ENCODE results near the gene GNB1.

Gene GNB1

DNA sequence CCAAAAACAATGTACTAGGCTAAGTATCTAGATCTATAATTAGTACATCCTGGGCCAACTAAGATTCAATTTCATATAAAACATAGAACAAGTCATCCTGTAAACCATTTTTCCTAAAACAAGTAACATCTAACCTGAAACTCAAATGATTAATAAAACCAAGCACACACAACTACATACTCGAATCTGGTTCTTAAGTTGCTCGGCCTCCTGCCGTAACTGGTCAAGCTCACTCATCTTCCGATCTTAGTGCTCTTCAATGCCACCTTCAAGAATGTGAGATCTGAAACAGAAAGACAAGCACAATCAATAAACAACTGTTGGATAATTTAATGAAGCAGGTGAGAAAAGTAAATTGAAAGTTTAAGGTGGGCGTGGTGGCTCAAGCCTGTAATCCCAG is 65.7 kb downstream of the GNB1 start:
- no peak for DNase-seq (ENCODE audit: low read depth)

DNA sequence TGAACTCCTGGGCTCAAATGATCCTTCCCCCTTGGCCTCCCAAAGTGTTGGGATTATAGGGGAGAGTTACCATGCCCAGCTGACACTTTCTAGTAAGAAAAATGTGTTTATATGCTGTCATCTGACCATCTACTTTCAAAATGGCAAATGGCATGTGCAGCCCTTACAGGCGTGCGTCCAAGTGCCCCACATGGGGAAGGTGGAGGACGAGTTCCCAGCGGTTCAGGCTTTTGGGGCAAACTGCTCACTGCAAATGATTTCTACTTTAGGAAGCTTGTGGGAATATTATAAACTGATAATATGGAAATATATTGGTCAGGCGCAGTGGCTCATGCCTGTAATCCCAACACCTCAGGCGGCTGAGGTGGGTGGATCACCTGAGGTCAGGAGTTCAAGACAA is 71.1 kb downstream of the GNB1 start:
- no peak for DNase-seq (ENCODE audit: low read depth)

DNA sequence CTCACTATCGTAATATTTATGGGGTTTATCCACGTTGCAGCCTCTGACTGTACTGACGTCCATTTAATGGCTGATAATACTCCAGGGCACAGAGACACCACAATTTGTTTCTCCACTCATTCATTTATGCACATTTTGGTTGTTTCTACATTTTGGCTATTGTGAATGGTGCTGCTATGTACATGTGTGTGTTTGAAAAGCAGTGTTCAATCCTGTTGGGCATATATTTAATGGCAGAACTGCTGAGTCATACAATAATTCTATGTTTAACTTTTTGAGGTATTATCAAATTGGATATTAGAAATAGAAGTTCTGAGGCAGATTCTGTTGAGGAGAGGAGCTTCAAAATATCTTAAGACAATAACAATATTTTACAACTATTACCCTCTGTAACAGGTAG is 73.7 kb downstream of the GNB1 start:
- no peak for DNase-seq (ENCODE audit: low read depth)

DNA sequence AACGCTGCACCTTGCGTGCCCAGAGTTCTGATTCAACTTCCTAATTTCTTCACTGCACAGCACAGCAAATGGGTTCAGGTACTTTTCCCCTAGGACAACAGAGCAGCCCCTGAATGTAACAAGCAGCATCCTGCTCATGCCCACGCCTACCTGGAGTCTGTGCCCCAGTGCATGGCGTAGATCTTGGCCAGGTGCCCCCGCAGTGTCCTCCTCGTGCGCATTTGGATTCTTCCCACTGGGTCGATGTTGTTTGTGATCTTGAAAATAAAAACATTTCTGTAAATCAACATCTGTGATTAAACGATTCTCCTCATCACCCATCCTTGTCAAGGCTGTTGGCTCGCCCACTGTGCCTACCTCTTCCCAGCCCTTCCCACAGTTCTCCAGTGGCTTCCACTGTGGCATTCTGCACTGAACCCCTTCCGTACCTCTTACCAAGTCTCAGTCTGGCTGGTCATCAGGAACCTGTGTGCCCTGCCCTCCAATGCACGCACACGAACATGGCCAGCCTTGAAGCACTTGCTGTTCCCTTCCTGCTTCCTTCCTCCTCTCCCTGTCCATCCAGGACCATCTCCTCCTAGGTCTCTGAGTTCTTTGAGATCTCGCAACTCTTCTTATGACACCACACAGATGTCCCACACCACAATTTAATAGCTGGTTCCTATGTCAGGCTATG is 75.1 kb downstream of the GNB1 start:
- no peak for DNase-seq (ENCODE audit: low read depth)

DNA sequence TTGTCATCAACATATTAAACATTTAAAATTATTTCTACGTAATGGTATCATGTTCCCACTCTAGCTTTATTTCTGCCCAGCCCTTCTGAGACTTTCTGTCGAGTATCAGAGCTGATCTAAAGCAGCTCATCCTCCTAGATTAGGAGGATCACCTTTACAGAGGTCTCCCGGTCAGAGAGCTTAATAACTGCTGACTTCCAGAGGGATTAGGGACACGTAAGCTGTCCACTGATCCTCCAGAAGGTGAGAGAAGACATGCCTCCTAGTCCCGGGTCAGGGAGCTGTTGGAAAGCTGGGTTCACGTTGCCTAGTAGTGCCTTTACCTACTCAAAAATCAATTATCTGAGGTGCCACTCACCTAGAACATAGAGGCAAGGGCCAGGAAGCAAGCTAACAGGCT is 81.4 kb downstream of the GNB1 start:
- no peak for DNase-seq (ENCODE audit: low read depth)

DNA sequence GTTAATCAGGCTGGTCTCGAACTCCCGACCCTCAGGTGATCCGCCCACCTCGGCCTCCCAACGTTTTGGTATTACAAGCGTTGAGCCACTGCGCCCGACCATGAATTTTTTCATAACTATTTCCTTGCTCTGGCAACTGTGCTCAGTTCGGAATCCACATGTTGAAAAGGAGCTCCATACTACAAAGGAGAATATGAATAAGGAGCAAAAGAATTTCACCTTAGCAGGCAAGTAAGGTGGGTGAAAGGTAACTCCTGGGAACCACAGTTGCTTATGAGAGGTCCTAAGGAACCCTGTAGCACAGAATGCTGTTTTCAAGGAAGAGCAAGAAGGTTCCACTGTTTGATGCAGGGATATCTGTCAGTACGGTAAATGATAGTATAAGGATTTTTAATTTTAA is 82.7 kb downstream of the GNB1 start:
- no peak for DNase-seq (ENCODE audit: low read depth)

DNA sequence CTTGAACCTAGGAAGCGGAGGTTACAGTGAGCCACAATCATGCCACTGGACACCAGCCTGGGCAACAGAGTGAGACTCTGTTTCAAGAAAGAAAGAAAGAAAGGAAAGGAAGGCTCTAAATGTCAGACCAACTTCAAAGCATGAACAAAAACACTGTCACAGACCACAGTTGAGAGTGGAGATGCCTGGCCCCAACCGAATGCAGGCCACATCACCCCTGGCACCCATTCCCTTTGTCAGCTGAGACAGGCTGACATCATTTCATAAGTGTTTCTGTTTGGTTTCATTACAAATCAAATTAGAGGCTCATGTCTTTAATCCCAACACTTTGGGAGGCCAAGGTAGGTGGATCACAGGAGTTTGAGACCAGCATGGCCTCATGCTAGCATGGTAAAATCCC is 84.0 kb downstream of the GNB1 start:
- no peak for DNase-seq (ENCODE audit: low read depth)

DNA sequence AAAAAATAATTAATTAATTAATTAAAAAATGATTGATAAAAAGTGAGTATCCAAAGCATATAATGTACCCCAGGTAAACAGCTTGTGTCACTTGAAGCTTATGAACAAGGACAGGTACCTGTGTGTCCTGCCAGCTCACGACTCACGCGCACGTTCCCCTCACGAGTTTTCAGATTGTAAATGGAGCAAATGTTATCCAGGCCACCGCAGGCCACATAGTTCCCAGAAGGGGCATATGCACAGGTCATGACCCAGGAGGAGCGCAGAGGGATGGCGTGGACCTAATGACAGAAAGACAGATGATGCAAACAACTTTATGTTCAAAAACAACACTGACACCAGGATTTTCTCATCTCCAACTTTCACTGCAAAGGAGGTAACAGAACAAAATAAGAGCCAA is 86.6 kb downstream of the GNB1 start:
- DNase-seq (ENCODE audit: low read depth): no peak

DNA sequence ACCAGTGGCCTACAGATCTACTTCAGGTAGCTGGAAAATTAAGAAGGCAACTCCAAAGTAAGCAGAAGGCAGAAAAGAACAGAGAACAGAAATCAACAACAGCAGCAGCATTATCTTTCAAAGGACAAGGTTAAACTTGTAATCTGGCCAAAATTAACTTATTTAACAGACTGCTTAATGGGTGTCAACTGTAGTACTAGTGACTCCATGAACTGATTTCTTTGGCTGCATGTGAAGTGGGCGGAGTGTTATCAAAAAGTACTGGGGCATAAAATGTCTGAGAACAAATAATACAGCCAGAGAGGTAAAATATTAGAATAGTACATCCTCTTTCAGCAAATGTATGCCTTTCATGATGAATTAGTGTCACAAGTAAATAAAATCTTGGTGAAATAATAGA is 88.0 kb downstream of the GNB1 start:
- DNase-seq (ENCODE audit: low read depth): no peak

DNA sequence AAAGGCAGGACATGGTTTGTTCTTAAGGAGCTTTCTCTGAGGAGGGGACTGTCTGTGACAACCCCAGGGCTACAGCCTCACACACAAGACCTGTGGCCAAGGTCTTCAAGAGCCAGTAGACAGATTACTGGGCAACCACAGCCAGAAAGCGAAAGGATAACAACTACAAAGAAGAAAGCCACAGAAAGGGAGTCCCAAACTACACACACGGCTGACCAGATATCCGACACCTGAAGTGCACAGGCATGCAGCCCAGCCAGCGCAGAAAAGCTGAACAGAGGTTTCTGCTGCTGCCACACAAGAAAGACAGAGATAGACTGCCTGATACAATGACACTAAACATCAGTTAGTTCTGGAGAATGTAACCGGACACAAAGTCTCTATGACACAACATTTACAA is 91.2 kb downstream of the GNB1 start:
- no peak for DNase-seq (ENCODE audit: low read depth)

DNA sequence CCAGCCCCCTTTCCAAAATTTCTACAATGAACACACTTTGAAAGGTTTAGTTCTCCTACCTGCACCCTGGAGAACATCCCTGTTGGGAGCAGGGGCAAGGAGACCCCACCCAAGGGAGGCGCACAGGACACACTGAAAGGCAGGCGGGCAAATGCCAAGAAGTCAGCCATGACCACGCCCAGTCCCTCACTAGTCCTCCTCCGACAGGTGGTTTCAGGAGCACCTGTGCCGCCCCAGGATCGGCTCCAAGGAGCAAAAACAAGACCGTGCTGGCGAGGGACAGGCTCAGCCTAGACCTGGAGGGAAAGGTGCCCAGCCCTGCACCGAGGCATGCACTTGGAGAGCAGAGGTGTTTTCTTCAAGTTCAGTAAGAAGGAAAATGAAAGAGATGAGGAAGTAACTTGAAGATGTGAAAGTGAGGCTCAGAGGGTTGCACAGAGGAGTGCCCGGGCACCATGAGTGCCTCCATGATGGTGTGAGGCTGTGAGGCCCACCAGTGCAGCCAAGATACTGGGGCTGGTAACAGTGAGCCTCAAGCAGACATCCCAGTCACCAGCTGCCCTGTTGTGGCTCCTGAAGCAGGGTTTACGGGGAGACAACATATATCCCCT is 93.1 kb downstream of the GNB1 start:
- DNase-seq (ENCODE audit: low read depth): no peak

DNA sequence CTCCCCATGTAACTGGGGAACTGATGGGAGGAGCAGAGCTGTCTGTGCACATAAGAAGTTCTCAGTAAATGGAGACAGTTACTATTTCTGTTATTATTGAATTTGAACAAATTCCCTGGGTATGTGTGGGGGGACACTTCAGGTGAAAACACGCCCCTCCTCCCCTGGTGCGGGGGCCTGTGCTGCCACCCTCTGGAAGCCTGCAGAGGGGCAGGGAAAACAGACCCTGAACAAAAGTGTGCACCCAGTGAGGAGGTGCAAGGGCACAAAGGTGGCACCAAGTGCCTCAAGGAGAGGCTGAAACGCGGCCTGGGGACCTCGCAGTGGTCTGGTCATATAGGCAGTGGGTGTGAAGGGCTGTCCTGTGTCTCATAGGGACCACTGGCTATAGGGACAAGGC is 94.4 kb downstream of the GNB1 start:
- no peak for DNase-seq (ENCODE audit: low read depth)

DNA sequence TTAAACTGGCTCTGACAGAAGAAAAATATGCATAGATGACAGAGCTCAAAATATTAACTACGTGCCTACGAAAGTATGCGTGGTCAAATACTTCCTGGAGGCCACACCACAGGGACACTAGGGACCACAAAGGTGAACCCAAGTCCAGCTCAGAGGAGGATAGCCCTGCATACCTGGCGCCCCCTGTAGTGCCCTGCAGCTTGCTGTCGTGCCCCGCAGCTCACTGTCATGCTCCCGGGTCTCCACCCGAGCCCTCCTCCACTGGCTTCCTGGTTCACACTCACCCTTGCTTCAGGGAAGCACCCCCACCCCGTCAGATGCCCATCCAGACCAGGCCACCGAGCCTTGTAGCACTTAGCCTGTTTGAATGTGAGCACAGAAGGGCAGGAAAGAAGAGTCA is 95.9 kb downstream of the GNB1 start:
- DNase-seq (ENCODE audit: low read depth): no peak

DNA sequence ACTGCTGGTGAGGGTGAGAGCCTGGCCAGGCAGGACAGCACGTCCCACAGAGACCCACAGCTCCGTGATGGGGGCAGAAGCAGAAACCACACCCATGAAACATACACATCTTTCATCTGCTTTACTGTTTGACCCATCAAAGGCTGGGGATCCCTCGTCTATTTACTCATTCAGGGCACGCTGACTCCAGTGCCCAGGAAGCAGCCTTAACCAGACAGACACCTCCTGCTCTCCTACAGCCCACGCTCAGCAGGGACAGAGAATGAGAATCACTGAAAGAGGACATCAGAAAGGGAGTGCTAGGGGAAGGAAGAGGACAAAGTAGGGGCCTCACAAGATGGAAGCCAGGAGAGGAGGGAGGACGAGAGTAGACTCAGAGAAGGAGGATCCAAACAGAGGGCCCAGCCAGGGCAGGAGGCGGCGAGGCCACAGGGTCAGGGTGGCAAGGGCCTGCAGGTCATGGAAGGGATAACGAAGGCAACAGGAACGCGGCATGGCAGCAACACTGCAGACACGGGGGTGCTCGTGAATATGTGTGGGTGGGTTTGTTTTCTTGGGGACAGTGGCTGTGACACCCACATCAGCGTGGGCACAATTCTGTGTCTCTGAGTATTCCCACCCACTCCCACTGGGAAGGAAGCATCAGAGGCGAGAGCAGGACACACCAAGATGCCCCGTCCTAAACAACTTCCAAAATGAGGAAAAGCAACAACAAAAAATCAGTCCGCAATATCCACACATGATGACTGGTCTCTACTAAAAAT is 97.2 kb downstream of the GNB1 start:
- DNase-seq (ENCODE audit: low read depth): no peak

DNA sequence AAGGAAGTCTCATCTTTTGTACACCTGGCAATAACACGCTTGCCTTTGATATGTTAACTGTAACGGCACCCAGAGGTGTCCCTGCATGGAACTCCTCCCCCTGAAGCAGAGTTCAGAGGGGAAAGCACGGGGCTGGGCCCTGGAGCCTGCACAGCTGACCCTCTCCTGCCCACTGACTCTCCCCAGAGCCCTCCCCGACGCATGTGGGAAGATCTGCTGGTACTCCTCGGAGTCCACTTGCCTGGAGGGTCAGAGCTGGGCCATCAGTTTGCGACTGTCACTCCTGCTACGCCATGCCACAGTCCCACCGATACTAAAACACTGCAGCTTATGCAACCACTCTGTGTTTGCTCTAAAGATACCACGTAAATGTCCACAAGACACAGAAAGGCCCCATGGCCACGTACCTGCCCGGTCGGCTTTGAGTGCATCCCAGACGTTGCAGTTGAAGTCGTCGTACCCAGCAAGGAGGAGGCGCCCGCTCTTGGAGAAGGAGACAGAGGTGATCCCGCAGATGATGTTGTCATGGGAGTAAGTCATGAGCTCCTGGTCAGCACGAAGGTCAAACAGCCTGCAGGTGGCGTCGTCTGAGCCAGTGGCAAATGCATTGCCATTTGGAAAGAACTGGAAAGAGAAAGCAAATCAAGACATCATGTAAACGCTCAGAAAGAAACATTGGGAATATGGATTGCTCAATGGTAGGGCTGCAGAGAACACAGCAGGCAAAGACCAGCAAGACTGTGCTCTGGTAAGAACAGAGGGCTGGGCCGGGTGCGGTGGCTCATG is 102.0 kb downstream of the GNB1 start:
- no peak for DNase-seq (ENCODE audit: low read depth)

DNA sequence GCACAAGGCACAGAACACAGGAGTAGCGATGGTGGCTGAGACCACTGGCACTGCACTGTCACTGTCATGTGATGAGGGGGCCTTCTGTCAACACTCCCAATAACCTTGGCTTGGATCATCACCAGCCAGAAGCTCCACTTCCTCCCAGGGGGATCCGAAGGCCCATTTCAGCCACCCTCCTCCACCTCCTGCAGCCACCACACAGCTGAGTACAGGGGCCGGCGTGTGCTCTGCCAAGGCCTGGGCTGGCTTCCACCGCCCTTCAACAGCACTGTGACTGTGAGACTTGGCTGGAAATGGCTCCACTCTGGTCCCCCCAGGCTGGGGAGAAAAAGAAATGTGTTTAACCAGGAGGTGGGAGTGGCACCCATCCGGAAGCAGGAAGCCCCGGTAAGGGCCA is 102.8 kb downstream of the GNB1 start:
- DNase-seq (ENCODE audit: low read depth): no peak

DNA sequence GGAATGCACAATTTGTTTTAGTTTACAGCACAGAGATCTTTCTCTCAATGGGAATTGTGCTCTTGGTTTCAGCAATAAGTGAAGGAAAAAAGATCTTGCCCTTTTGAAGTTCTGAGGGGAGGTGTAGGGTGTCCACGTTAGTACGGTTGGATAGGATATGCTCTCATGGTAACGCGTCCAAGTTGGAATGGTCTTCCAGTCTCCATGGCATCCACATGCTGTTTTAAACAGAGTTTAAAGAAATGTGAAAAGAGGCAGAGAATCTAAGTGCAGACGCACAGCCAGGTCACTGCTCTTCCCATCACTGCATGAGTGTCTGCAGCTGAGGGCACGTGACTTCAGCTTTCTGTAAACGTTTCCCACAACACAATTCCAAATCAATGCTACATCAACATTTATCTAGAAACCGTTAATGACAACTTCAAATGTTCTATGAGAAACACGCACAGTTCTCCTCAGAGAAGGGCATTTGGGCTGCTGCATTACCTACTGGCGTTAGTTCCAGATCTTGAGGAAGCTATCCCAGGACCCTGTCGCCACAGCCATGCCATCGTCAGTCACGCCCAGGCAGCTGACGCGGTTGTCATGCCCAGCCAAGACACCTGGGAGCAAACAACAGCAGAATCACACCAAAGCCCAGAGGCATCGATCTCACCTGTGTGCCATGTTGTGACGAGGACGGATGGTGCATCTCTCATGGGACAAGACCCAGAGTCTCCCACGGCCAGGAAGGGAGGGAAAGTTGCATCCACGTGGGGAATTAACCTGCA is 103.9 kb downstream of the GNB1 start:
- DNase-seq (ENCODE audit: low read depth): no peak

DNA sequence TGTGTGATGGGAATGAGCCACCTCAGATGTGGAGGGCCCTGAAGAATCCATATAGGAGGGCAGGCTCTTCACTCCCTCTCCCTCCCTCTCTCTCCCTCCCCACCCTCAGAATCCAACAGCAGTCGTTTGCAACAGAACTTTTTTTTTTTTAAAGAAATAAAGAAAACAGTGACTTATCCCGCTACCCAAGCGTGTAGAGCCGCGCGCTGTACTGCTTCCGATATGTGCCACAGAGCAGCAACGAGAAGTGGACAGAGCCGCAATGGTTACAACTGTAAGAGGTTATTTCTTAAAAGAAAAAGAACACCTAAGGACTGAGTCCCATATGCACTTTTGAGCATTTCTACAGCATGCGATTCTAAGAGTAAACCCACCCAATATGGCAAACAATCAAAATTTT is 105.2 kb downstream of the GNB1 start:
- DNase-seq (ENCODE audit: low read depth): no peak

DNA sequence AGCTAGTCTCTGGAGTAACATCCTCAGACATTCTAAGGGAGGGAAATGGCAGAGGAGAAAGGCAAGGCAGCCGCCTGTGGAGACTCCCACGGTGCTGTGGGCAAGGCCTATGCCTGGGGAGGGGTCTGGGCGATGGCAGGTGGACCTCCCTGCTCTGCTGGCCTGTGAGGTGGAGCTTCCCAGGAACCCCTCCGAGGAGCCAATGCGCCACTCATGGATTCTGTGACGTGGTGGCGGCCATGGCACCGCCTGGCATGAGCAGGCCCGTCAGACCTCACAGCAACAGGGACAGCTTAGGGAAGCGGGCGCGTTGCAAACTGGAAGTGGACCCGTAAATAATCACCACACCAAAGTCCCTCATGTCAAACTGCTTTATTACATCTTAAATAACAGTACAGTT is 106.0 kb downstream of the GNB1 start:
- DNase-seq (ENCODE audit: low read depth): no peak

DNA sequence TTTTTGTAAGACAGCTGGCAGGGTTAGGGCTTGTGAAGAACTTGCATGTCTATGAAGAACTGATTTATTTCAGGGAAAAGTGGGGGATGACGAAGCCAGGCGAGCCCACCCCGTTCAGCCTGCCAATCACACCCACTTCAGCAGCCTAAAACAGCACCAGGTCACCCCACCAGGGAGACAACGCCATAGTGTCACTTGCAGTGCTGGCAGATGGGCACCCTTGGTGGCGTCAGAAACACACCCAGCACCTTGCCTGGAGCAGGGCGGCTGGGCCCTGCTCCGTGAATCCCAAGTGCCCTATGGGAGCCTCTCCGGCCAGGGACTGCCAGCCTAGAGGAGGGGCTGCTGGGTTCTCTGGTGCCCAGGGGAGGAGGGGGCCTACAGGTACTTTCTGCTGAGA is 107.6 kb downstream of the GNB1 start:
- DNase-seq (ENCODE audit: low read depth): no peak

DNA sequence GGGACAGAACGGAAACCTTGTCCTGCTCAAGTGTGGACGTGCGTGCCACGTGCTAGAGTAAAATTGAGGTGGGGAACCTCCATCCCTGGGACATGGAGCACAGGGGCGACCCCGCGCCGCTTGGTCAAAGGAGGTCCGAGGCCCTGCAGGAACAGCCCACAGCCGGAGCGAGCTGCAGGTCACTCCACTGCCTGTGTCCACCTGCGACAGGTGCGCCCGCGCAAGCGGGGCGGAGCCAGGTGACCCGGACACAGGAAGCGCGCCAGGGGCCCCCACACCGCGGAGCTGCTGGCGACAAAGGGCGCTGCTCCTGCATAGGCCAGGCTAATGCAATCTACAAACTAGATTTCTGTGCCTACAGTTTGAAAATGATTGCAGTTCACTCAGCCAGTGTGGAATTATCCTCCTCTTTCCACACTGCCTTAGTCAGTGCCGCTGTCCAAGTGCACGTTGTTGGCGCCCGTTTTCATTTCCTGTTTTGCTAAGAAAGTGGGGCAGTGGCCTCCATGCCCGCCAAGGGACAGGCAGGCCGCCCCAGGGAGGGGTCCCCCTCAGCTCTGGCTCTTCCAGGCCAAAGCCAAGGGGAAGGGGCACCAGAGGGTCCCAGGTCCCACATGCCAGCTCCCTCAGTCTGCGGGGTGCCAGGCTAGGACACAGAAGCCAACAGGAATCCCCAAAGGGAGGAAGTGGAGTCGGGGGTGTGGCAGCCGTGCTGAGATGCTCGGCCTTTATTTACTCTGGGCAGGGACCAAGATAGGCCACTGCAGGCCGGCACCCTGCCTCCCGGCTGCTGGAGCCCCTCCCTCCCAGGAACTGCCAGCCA is 108.3 kb downstream of the GNB1 start:
- DNase-seq (ENCODE audit: low read depth): no peak
